IPS-15b (cell line): ENCODE results near the gene LLGL1.
A peak's percentile ranks its signal among the peaks of the same experiment; 100 is the strongest.
"Not testable (repeated sequence)": the region's sequence is repeated elsewhere in the genome, so short reads cannot be mapped to it uniquely, and the experiment has no call there.

ENCODE experiments used
- H3K27me3 ChIP-seq: one replicate; pipeline ENCODE4 v1.6.1; 2013; ENCODE audit warnings: low read length; ENCODE audit not compliant: control insufficient read depth, insufficient read depth
- H3K36me3 ChIP-seq: one replicate; pipeline ENCODE4 v1.6.1; 2013; ENCODE audit warnings: low read length; ENCODE audit not compliant: control insufficient read depth, insufficient read depth
- H3K4me1 ChIP-seq: one replicate; pipeline ENCODE4 v1.6.1; 2013; ENCODE audit warnings: mild to moderate bottlenecking, low read length; ENCODE audit not compliant: control insufficient read depth, insufficient read depth
- H3K4me3 ChIP-seq: one replicate; pipeline ENCODE4 v1.5.1; 2013; ENCODE audit warnings: low read depth, low read length
- H3K9ac ChIP-seq: one replicate; pipeline ENCODE4 v1.6.1; 2013; ENCODE audit warnings: low read depth, mild to moderate bottlenecking, low read length
- H3K9me3 ChIP-seq: one replicate; pipeline ENCODE4 v1.6.1; 2013; ENCODE audit warnings: mild to moderate bottlenecking, low read length; ENCODE audit not compliant: control insufficient read depth, insufficient read depth

The LLGL1 gene

DNA sequence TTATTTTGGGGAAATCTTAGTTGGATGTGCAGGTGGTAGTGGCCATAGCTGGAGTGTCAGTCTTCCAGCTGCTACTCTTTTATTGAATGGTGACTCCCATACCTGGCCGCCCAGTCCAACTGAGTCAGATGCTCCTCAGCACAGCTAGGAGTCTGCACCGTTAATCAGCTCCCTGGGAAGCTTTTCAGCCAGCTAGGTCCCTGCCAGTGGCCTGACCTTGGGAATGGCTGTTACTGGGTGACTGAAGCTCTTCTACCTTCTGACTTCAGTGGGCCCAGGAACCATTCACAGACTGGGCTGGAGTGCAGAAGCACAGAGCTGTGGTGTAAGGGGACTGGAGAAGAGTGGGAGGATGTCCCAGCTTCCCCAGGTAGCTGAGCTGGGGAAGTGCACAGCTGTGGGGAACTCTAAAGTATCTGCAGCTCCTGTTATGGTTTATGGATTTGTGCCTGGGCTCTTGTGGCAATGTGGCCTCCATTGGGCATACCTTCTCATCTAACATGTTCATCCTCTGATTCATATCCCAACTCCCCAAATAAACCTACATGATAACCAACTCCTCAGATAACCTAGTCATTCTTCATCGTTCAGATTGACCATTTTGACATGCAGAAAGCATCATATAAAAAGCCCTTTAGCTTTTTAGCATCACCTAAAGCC is 27.8 kb upstream of the LLGL1 start:
- peaks cover 38% of the 10 kb centered on the region for H3K36me3 ChIP-seq
- H3K27me3 ChIP-seq: no peaks in the 10 kb centered on the region
- no peaks in the 10 kb centered on the region for H3K9me3 ChIP-seq
- H3K4me1 ChIP-seq: peaks cover 4% of the 10 kb centered on the region
- no peak overlapping the region for H3K9ac ChIP-seq
- H3K4me3 ChIP-seq: no peak overlapping the region

DNA sequence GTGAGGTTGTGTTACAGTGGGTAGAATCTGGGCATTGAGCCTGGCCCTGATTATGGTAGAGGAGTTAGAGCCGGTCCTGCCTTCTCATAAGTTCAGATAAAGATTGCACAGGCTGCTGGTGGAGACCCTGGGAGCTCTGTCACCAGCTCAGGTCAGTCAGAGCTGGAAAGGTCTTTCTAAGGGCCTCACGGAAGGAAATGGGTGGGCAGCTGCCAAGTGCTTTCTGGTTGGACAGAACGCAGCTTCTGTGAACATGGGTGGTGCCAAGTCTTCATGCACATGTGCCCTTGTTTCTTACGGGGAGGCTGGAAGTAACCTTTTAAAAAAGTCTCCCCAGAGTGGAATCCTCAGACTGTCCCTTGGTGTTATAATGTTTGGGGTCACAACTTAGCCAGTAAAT is 26.9 kb upstream of the LLGL1 start:
- Histone ChIP-seq H3K4me1 (peaks cover 9% of the 10 kb centered on the region), H3K9me3 (no peaks in the 10 kb centered on the region), H3K9ac (no peak overlapping the region), H3K27me3 (no peaks in the 10 kb centered on the region), H3K36me3 (peaks cover 38% of the 10 kb centered on the region), H3K4me3 (no peak overlapping the region)

DNA sequence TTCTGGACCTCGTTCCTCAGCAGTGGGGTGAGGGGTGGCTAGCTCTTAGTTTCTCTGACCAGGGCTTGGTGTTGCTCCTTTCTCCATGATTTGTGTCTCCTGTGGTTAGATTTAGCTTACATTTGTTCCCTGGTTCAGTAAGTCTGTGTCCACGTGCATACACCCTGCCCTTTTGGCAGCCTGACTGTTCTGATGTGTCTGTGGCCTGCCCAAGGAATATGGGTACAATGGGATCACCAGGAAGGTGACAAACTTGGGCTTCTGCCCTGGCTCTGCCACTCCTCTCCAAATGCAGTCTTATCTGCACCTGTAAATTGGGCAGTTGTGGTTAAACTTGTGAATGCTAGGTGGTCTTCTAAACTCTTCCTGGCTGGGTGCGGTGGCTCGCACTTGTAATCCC is 24.3 kb upstream of the LLGL1 start:
- H3K27me3 ChIP-seq: no peaks in the 10 kb centered on the region
- H3K9ac ChIP-seq: no peak overlapping the region
- H3K4me1 ChIP-seq: peaks cover 11% of the 10 kb centered on the region
- H3K9me3 ChIP-seq: no peaks in the 10 kb centered on the region
- peaks cover 33% of the 10 kb centered on the region for H3K36me3 ChIP-seq
- H3K4me3 ChIP-seq: no peak overlapping the region

DNA sequence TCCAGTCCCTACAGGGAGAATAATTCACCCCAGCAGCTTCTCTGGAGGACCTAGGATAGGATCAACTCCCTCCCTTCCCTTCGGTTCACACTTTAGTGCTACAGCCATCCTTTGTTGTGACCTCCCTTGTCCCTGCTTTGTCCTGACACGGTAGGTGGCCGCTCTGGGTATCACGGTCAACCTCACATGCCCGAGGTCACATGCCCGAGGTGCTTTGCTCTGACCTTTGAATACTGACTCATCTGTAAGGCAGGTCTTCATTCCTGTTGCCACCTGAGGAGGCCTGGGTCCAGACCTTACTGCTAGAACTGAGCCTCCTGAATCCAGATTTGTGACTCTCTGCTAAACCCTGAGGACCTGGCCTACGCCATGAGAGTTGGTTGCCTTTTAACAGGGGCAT is 22.1 kb upstream of the LLGL1 start:
- Histone ChIP-seq H3K4me3 (no peak overlapping the region), H3K4me1 (peaks cover 11% of the 10 kb centered on the region), H3K9ac (no peak overlapping the region), H3K27me3 (no peaks in the 10 kb centered on the region), H3K36me3 (peaks cover 38% of the 10 kb centered on the region), H3K9me3 (no peaks in the 10 kb centered on the region)

DNA sequence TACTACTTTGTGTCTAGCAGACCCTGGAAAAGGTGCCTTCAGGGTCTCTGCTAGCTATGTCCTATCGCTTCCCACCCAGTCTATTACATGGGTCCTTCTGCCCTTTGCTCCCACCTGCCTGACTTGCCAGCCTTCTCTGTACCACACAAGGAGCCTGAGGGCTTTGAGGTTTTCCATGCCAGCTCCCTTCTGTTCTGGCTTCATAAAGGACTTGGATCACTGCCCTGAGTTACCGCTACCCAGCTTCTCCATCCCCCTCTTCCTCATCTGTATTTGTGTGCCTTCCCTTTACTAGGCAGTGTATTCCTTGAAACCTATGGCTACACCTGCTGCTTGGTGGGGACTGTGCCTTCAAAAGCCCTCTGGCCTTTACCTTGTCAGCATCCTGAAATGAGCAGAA is 19.6 kb upstream of the LLGL1 start:
- peaks cover 8% of the 10 kb centered on the region for H3K4me1 ChIP-seq
- H3K27me3 ChIP-seq: no peaks in the 10 kb centered on the region
- H3K36me3 ChIP-seq: peaks cover 33% of the 10 kb centered on the region
- no peak overlapping the region for H3K9ac ChIP-seq
- no peaks in the 10 kb centered on the region for H3K9me3 ChIP-seq
- H3K4me3 ChIP-seq: no peak overlapping the region

DNA sequence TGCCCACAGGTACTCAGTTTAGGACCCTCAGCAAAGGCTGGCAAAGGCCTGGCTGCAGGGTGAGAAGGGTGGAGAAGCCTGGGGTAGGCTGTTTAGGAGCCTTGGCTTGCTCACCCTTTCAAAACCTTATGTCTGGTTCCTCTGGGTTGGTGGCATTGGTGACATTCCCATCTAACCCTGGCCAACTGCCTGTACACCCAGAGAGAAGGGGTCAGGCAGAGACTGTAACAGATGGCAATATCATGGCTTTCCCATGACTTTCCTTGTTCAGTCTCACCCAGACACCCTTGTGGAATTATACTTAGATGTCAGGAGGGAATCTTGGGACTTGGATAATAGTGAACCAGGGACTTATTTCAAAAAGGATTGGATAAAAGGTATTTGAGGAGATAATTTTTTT is 18.5 kb upstream of the LLGL1 start:
- Histone ChIP-seq H3K4me3 (no peak overlapping the region), H3K36me3 (peaks cover 33% of the 10 kb centered on the region), H3K9me3 (no peaks in the 10 kb centered on the region), H3K9ac (no peak overlapping the region), H3K4me1 (peaks cover 8% of the 10 kb centered on the region), H3K27me3 (no peaks in the 10 kb centered on the region)

DNA sequence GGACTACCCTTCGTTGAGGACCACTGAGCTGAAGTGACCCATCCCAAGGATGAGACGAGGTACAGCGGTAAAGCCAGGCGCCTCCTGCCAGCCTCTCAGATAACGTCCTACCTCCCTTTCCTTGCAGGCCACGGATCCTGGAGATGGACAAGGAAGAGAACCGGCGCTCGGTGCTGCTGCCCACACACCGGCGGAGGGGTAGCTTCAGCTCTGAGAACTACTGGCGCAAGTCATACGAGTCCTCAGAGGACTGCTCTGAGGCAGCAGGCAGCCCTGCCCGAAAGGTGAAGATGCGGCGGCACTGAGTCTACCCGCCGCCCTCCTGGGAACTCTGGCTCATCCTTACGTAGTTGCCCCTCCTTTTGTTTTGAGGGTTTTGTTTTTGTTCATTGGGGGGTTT is 17.3 kb upstream of the LLGL1 start:
- Histone ChIP-seq H3K36me3 (peaks cover 31% of the 10 kb centered on the region), H3K9me3 (no peaks in the 10 kb centered on the region), H3K9ac (no peak overlapping the region), H3K4me3 (no peak overlapping the region), H3K27me3 (no peaks in the 10 kb centered on the region), H3K4me1 (peaks cover 6% of the 10 kb centered on the region)

DNA sequence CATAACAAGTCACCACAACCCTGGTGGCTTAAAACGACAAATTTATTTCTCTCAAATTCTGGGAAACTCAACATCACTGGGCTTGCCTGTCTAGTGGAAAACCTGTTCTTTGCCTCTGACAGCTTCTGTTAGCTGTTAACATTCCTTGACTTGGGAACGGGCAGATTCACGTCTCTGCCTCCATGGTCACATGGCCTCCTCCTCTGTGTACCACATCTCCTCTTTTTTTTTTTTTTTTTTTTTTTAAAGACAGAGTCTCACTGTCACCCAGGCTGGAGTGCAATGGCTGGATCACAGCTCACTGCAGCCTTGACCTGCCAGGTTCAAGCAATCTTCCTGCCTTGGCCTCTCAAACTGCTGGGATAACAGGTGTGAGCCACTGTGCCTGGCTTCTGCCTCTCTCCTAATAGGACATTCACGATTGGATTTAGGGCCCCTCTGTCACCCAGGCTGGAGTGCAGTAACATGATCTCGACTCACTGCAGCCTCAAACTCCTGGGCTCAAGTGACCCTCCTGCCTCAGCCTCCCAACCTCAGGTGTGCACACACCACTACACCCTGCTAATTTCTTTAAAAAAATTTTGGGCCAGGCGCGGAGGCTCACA is 11.7 kb upstream of the LLGL1 start:
- Histone ChIP-seq H3K4me1 (no peaks in the 10 kb centered on the region), H3K27me3 (no peaks in the 10 kb centered on the region), H3K9ac (no peak overlapping the region), H3K36me3 (peaks cover 3% of the 10 kb centered on the region), H3K9me3 (no peaks in the 10 kb centered on the region), H3K4me3 (no peak overlapping the region)

DNA sequence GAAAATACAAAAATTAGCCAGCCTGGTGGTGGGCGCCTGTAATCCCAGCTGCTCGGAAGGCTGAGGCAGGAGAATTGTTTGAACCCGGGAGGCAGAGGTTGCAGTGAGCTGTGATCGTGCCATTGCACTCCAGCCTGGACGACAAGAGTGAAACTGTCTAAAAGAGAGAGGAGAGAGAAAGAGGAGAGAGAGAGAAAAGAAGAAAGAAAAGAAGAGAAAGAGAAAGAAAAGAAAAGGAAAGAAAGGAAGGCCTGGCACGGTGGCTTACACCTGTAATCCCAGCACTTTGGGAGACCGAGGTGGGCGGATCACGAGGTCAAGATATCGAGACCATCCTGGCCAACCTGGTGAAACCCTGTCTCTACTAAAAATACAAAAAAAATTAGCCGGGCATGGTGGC is 8.5 kb upstream of the LLGL1 start:
- H3K9me3 ChIP-seq, H3K4me1 ChIP-seq, H3K4me3 ChIP-seq, H3K27me3 ChIP-seq, H3K9ac ChIP-seq, H3K36me3 ChIP-seq: not testable (repeated sequence)

DNA sequence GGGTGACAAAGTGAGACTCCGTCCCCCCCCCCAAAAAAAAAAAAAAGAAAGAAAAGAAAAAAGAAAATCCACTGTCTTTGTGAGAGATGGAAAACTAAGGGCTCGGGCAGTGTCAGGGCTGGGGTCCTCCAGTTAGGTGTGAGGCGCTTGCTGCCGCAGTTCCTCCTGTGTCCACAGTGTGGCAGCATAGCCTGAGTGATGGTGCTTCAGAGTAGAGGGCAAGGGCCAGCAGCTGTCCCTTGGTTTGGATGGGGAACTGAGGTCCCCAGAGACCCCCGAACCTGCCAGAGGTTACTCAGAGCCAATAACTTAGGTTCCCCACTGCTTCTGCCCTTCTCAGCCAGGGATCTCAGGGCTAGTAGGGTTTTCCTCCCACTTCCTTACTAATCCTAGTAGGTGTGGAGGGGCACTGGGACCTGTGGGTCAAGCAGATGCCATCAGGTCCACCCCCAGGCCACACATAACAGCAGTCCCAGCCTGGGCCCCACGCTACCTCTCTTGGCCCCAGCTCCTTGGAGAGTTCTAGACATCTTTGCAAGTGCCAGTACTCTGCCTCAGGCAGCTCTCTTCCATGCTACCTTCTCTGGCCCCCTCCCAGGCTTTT is 7.9 kb upstream of the LLGL1 start:
- Histone ChIP-seq H3K9ac (no peak overlapping the region), H3K4me1 (no peaks in the 10 kb centered on the region), H3K36me3 (no peaks in the 10 kb centered on the region), H3K27me3 (no peaks in the 10 kb centered on the region), H3K9me3 (no peaks in the 10 kb centered on the region), H3K4me3 (no peak overlapping the region)

DNA sequence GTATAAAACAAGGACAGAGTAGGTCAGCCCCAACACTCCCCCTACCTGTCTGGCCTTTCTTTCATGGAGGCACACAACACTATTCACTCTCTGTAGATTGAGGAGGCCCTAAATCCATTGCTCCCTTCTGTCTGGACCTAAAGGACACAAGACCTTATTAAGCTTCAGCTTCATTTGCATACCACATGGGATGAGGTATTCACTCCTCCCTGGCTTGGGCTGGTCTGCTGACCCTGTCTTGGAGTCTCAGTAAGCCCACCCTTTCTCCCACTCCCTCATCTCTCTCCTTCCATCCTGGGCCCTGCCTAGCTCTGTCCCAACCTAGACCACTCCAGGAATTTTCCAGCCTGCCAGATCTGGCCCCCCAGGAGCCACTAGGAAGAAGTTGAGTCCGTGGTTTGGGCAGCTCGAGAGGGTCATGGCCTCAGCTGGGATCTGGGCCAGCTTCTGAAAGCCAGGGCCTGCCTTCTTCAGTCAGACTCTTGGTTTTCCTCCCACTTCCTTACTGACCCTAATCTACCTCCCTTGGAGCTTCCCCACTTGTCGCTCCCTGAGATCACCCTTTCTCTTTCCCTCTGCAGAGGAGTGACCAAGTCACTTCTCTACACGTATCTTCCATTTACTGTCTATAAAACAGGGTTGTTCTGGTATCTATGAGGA is 6.5 kb upstream of the LLGL1 start:
- H3K9ac ChIP-seq: no peak overlapping the region

DNA sequence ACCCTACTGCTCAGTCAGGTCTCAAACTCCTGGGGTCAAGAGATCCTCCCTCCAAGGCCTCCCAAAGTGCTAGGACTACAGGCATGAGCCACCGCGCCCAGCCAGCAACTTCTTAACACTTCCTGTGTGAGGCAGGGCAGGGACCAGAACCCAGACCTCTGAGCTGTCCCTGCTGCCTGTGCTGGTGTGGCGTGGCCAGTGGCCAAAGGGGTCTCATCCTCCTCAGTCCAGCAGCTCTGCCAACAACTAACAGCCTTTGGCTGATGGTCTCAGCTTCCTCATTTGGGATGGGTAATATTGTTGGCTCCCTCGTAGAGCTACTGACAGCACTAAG is 1.4 kb upstream of the LLGL1 start:
- Histone ChIP-seq H3K4me1 (peaks cover 5% of the 10 kb centered on the region), H3K9me3 (no peaks in the 10 kb centered on the region), H3K27me3 (no peaks in the 10 kb centered on the region), H3K4me3 (peak overlapping the region; percentile 82), H3K9ac (peak overlapping the region; percentile 84), H3K36me3 (no peaks in the 10 kb centered on the region)

More for the DNA sequence above, 6.5 kb upstream of the LLGL1 start:
- peaks cover under 1% of the 10 kb centered on the region for H3K4me1 ChIP-seq
- H3K4me3 ChIP-seq: no peak overlapping the region
- H3K9me3 ChIP-seq: no peaks in the 10 kb centered on the region
- H3K27me3 ChIP-seq: no peaks in the 10 kb centered on the region
- H3K36me3 ChIP-seq: no peaks in the 10 kb centered on the region
